K562 (cell line): ENCODE measurements around the gene PTAR1. TPM values are rescaled to one million over a fixed set of nuclear protein-coding genes. Genes with fewer than 3 reads are reported as not detected.

Experiments used
- ATF4 ChIP-seq: fragments of 450-650 bp; formaldehyde crosslinking; IDR thresholded peaks from 2 replicates; pipeline ENCODE4 v1.4.0; 2022; ENCODE audit warnings: mild to moderate bottlenecking, moderate library complexity
- HMG20A ChIP-seq: fragments of 450-650 bp; formaldehyde crosslinking; conservative IDR thresholded peaks from 2 replicates; pipeline ENCODE4 v1.4.0; 2020; ENCODE audit warnings: mild to moderate bottlenecking, mixed read lengths
- NFYB ChIP-seq: IDR thresholded peaks from 2 replicates; pipeline ENCODE4 v1.6.1; 2011; ENCODE audit warnings: mild to moderate bottlenecking, moderate library complexity; ENCODE audit not compliant: insufficient read length; ENCODE audit errors: extremely low read depth
- TEAD4 ChIP-seq, 2 experiments: sonication (generic) in 1 of 2; formaldehyde crosslinking in 1 of 2; IDR thresholded peaks; 2 replicates each; pipeline versions ENCODE4 v1.6.1 to v1.8.0; 2012 to 2022; ENCODE audit warnings: borderline replicate concordance in 1 of 2, inconsistent platforms in 1 of 2, low read length in 1 of 2, mild to moderate bottlenecking in 1 of 2, missing genetic modification reagents in 1 of 2
- TGIF2 ChIP-seq: sonication (generic); formaldehyde crosslinking; IDR thresholded peaks from 2 replicates; pipeline ENCODE4 v1.8.1; 2022; ENCODE audit warnings: mild to moderate bottlenecking, missing genetic modification reagents, moderate library complexity
- ZNF143 ChIP-seq: sonication (generic); formaldehyde crosslinking; IDR thresholded peaks from 2 replicates; pipeline ENCODE4 v1.9.0; 2022; ENCODE audit warnings: mild to moderate bottlenecking, missing genetic modification reagents
- polyA plus RNA-seq, 8 experiments: library from polyadenylated mRNA; depleted of rRNA in 4 of 8; stranded (reverse) in 5 of 8; unstranded in 3 of 8; fragments of >200 nt; fragmentation: Nextera tagmentation in 2 of 8; fragmentation: Illumina TruSeq in 1 of 8; extraction: Ambion mirVana in 2 of 8; extraction: Trizol in 1 of 8; gene quantifications; 2 replicates each; pipeline versions ENCODE4 v1.2.1 to v1.2.3, GENCODE V29; 2011 to 2014; ENCODE audit warnings: inconsistent platforms in 1 of 8, missing spikeins in 1 of 8
- total RNA-seq, 7 experiments: library from RNA; depleted of rRNA in 6 of 7; stranded (reverse); fragments of >200 nt in 6 of 7; fragmentation: Illumina TruSeq in 2 of 7; extraction: Trizol in 2 of 7; gene quantifications; 2 replicates each; pipeline versions ENCODE4 v1.2.1 to v1.2.3, GENCODE V29; 2011 to 2021; ENCODE audit warnings: low replicate concordance in 1 of 7
- TF ChIP-seq, protein P1 (sequence below), 3 experiments: fragments of 200-800 bp in 1 of 3; fragments of 250-450 bp in 1 of 3; fragments of 450-650 bp in 1 of 3; sonication (Bioruptor Pico) in 1 of 3; sonication (Bioruptor generic) in 1 of 3; formaldehyde crosslinking in 1 of 3; IDR thresholded peaks; 2 replicates each; pipeline versions ENCODE4 v1.6.1 to v1.8.0; 2016 to 2022; ENCODE audit warnings: mild to moderate bottlenecking in 2 of 3, missing genetic modification characterization in 2 of 3, missing compliant biosample characterization in 1 of 3, moderate library complexity in 1 of 3

PTAR1 gene
- total and polyA plus RNA-seq, 9 of the 15 experiments (the other 6 are each of a cell fraction or from before 2014, with no cell fraction given): 10.1 to 48.0 (median 28.0) TPM

- no peak for TF ChIP-seq HMG20A (CRISPR knock-in tag)
- TF ChIP-seq NFYB: no peak
- TF ChIP-seq TEAD4 (IDR thresholded peaks at IDR 0.05; ENCODE audit: low read length): no peak
- no peak for TF ChIP-seq TEAD4 (CRISPR knock-in tag; IDR thresholded peaks at IDR 0.05; ENCODE audit: borderline replicate concordance)
- no peak for TF ChIP-seq TGIF2 (CRISPR knock-in tag)
- no peak for TF ChIP-seq ATF4 (CRISPR knock-in tag)
- TF ChIP-seq ZNF143: no peak
- TF ChIP-seq, protein P1, sequence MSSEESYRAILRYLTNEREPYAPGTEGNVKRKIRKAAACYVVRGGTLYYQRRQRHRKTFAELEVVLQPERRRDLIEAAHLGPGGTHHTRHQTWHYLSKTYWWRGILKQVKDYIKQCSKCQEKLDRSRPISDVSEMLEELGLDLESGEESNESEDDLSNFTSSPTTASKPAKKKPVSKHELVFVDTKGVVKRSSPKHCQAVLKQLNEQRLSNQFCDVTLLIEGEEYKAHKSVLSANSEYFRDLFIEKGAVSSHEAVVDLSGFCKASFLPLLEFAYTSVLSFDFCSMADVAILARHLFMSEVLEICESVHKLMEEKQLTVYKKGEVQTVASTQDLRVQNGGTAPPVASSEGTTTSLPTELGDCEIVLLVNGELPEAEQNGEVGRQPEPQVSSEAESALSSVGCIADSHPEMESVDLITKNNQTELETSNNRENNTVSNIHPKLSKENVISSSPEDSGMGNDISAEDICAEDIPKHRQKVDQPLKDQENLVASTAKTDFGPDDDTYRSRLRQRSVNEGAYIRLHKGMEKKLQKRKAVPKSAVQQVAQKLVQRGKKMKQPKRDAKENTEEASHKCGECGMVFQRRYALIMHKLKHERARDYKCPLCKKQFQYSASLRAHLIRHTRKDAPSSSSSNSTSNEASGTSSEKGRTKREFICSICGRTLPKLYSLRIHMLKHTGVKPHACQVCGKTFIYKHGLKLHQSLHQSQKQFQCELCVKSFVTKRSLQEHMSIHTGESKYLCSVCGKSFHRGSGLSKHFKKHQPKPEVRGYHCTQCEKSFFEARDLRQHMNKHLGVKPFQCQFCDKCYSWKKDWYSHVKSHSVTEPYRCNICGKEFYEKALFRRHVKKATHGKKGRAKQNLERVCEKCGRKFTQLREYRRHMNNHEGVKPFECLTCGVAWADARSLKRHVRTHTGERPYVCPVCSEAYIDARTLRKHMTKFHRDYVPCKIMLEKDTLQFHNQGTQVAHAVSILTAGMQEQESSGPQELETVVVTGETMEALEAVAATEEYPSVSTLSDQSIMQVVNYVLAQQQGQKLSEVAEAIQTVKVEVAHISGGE (CRISPR knock-in tag; IDR thresholded peaks at IDR 0.05): no peak
Observed at GRCh38 chr9:69748304-69748703, 11.5 kb downstream of the PTAR1 start (continued).
